GM18873 (cell line): ENCODE measurements around the gene COG1.
A peak's percentile ranks its signal among the peaks of the same experiment; 100 is the strongest.

Source experiments
- ATAC-seq: cut with Tn5 transposase; IDR thresholded peaks from one replicate; pipeline ENCODE4 v1.9.1; 2021; ENCODE audit warnings: mild to moderate bottlenecking, moderate library complexity, moderate number of reproducible peaks; ENCODE audit not compliant: unreplicated experiment, low FRiP score

COG1 gene

DNA sequence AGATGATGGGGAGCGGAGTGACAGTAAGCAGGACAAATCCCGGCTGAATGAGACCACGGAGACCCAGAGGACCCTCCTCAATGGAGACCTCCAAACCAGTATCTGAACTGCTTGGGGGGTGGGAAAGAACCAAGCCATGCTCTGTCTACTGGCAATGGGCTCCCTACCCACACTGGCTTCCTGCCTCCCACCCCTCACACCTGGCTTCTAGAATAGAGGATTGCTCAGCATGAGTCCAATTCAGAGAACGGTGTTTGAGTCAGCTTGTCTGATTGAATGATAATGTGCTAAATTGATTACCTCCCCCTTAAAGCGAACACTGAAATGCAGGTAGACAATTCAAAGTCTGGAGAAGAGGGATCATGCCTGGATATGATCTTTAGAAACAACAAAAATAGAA is 22.5 kb upstream of the COG1 start:
- ATAC-seq: no peak

- no peak for ATAC-seq
Observed at GRCh38 chr17:73172252-73172651, 20.6 kb upstream of the COG1 start.

- no peak for ATAC-seq
Observed at GRCh38 chr17:73174126-73174525, 18.7 kb upstream of the COG1 start.

- no peak for ATAC-seq
Observed at GRCh38 chr17:73175962-73176565, 16.8 kb upstream of the COG1 start.

DNA sequence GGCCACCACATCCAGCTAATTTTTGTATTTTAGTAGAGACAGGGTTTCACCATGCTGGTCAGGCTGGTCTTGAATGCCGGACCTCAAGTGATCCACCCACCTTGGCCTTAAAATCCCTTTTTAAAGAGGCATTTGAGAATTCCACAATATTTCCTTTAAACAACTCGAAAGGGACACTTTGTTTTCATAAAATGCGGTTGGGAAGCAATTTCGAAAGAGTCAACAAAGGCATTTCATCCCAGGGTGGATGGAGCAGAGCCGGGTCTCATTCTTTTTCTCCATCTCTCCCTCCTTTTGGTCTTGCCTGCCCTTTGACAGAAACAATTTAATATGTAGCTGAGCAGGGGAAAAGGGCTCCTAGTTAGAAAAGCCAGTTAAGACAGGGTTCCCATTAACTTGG is 13.5 kb upstream of the COG1 start:
- ATAC-seq: no peak

GRCh38 chr17:73179878-73180277 is 13.0 kb upstream of the COG1 start:
- no peak for ATAC-seq

DNA sequence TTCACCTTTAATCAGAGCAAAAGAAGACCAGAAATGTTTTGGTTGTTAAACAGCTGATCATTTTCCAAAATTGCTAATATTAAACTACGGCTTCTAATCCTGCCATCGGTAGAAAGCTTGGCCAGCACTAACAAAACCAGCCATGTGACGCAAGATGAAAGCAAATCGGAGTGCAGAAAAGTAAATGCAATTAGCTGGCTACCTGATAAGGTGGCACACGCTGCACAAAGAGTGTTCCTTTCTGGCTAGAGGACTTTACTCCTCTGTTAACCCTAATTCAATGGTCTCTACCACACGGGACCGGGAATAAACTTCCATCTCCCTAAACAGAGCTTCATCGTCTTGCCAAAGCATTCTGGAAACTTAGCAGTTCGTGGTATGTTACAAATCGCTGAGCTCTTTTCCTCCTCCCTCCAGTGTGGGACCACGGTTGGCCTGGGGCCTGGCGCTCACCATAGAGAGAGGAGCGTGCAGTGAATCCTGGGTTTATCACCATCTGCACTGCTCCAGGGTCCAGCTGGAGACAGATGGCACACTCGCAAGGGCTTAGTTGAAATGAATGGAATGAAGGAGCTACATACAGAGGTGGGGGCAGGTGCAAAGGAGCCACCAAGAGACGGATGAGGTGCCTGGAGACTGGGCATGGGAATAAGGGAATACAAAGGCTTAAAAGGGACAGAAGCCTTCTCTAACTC is 10.1 kb upstream of the COG1 start:
- no peak for ATAC-seq

- ATAC-seq: no peak
Observed at GRCh38 chr17:73184136-73184993, 8.5 kb upstream of the COG1 start.

- no peak for ATAC-seq
Observed at GRCh38 chr17:73186283-73187050, 6.4 kb upstream of the COG1 start.

GRCh38 chr17:73187203-73187769 is 5.6 kb upstream of the COG1 start:
- no peak for ATAC-seq

DNA sequence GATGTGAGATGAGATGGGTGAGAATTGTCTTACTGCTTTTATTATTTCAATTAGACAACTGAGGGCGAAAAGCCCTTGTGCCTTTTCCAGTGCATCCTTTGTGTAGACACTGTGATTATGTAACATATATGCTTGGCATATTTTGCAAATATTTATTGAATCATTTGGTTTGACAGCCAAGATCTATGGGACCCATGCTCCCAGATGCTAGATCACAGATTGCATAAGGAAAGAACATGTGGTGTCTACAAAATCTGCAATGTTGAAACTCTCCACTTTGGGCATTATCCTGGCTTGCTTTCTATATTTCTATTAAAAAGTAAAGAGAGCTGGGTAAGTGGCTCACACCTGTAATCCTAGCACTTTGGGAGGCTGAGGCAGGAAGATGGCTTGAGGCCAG is 4.8 kb upstream of the COG1 start:
- ATAC-seq: no peak

- ATAC-seq: no peak
Observed at GRCh38 chr17:73189417-73190099, 3.3 kb upstream of the COG1 start.

- ATAC-seq: peak; percentile 42
Observed at GRCh38 chr17:73191443-73192205, 1.2 kb upstream of the COG1 start.

DNA sequence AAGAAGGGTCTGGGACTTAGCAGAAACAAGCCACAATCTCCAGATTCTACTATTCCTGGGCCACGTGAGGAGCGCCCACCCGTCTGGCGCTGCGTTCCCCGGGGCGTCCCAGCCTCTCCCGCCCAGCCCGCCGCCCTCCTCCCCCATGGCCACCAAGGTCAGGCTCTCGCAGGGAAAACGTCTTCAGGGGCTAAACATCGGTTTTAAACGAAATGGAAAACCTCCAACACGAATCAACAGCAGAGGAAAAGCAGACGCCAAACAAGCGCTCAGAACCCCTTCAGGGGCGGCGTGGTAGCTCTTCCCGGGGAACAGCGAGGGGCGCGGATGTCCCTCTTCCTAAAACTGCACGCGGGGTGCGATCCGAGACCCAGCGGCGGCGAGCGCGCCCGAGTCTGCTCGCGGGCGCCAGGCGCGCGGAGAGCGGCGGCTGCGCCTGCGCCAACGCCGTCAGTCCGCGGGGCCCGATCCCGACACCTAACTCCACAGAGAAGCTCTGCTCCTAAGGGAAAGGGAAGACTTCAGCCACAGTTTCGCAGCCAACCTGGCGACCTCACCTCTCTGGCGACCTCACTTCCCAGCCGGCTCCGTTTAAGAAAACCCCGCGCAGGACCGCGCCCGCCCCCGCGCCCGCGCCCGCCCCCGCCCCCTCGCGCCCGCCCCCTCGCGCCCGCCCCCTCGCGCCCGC is 505 bp upstream of the COG1 start:
- ATAC-seq: peak; percentile 28

- ATAC-seq: no peak
Observed at GRCh38 chr17:73194514-73195222, 1.8 kb downstream of the COG1 start.

DNA sequence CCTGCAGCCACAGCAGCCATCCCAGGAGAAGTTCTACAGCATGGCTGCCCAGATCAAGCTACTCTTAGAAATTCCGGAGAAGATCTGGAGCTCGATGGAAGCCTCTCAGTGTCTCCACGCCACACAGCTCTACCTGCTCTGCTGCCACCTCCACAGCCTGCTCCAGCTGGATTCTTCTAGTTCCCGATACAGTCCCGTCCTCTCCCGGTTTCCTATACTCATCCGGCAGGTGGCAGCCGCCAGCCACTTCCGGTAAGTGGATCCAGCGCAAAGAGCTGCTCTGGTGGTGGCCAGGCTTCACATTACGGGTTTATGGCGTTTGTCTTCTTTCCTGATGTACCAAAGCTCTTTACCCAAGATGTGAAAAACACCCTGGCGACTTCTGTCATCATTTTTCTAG is 3.6 kb downstream of the COG1 start:
- no peak for ATAC-seq

- no peak for ATAC-seq
Observed at GRCh38 chr17:73197161-73197560, 4.3 kb downstream of the COG1 start.
